ENCODE data around the gene U2AF2.

Gene U2AF2

GRCh38 chr19:55641426-55642152, 13.2 kb upstream of the U2AF2 start:
- ATAC-seq (replicated peaks; ENCODE audit: extremely low read depth, poor library complexity, severe bottlenecking): no peak
- Mint-ChIP-seq H3K9me3 (no peaks in the 10 kb centered on the region), H3K4me1 (peaks cover 58% of the 10 kb centered on the region), H3K27me3 (no peaks in the 10 kb centered on the region), H3K4me3 (peak overlapping the region; percentile 90), H3K36me3 (ENCODE audit: insufficient read depth) (peaks cover 37% of the 10 kb centered on the region), H3K27ac (ENCODE audit: low read depth) (peak overlapping the region; percentile 74)
- no peak for DNase-seq (ENCODE audit: low spot score in 2 of 2)

GRCh38 chr19:55642153-55643002, 12.5 kb upstream of the U2AF2 start:
- Mint-ChIP-seq H3K36me3 (ENCODE audit: insufficient read depth) (peaks cover 34% of the 10 kb centered on the region), H3K27me3 (no peaks in the 10 kb centered on the region), H3K4me1 (peaks cover 54% of the 10 kb centered on the region), H3K27ac (ENCODE audit: low read depth) (peak overlapping the region; percentile 84), H3K9me3 (no peaks in the 10 kb centered on the region), H3K4me3 (peak overlapping the region; percentile 90)
- no peak for DNase-seq (ENCODE audit: low spot score in 2 of 2)
- ATAC-seq (replicated peaks; ENCODE audit: extremely low read depth, poor library complexity, severe bottlenecking): no peak

GRCh38 chr19:55643003-55643886, 11.6 kb upstream of the U2AF2 start, which contains the start of gene ZNF581:
ZNF581 (plus strand) TSS chr19:55643649; CDS start chr19:55644572, 923 bp downstream.
- Mint-ChIP-seq H3K9me3 (no peaks in the 10 kb centered on the region), H3K36me3 (ENCODE audit: insufficient read depth) (peaks cover 31% of the 10 kb centered on the region), H3K4me1 (peaks cover 50% of the 10 kb centered on the region), H3K4me3 (peak within 1 kb of the TSS; percentile 90), H3K27ac (ENCODE audit: low read depth) (peak within 1 kb of the TSS; percentile 84), H3K27me3 (no peaks in the 10 kb centered on the region)
- DNase-seq (ENCODE audit: low spot score in 2 of 2) (peak; percentile 66), ATAC-seq (replicated peaks; ENCODE audit: extremely low read depth, poor library complexity, severe bottlenecking) (peak; percentile 50)

GRCh38 chr19:55643887-55644176, 11.0 kb upstream of the U2AF2 start:
- Mint-ChIP-seq H3K27me3 (peaks cover 2% of the 10 kb centered on the region), H3K27ac (ENCODE audit: low read depth) (peak overlapping the region; percentile 84), H3K9me3 (no peaks in the 10 kb centered on the region), H3K4me3 (peak overlapping the region; percentile 90), H3K36me3 (ENCODE audit: insufficient read depth) (peaks cover 32% of the 10 kb centered on the region), H3K4me1 (peaks cover 52% of the 10 kb centered on the region)
- no peak for DNase-seq (ENCODE audit: low spot score in 2 of 2)
- ATAC-seq (replicated peaks; ENCODE audit: extremely low read depth, poor library complexity, severe bottlenecking): no peak

GRCh38 chr19:55644191-55644833, 10.5 kb upstream of the U2AF2 start:
- H3K4me1 Mint-ChIP-seq: peaks cover 50% of the 10 kb centered on the region
- peak overlapping the region; percentile 84 for H3K27ac Mint-ChIP-seq (ENCODE audit: low read depth)
- no peak for ATAC-seq (replicated peaks; ENCODE audit: extremely low read depth, poor library complexity, severe bottlenecking)
- H3K4me3 Mint-ChIP-seq: peak overlapping the region; percentile 90
- DNase-seq (ENCODE audit: low spot score in 2 of 2): no peak
- peaks cover 7% of the 10 kb centered on the region for H3K27me3 Mint-ChIP-seq
- peaks cover 30% of the 10 kb centered on the region for H3K36me3 Mint-ChIP-seq (ENCODE audit: insufficient read depth)
- H3K9me3 Mint-ChIP-seq: no peaks in the 10 kb centered on the region

GRCh38 chr19:55644842-55645511, 9.9 kb upstream of the U2AF2 start:
- no peaks in the 10 kb centered on the region for H3K9me3 Mint-ChIP-seq
- peak overlapping the region; percentile 90 for H3K4me3 Mint-ChIP-seq
- DNase-seq (ENCODE audit: low spot score in 2 of 2): no peak
- peaks cover 14% of the 10 kb centered on the region for H3K27me3 Mint-ChIP-seq
- H3K36me3 Mint-ChIP-seq (ENCODE audit: insufficient read depth): peaks cover 30% of the 10 kb centered on the region
- no peak overlapping the region for H3K27ac Mint-ChIP-seq (ENCODE audit: low read depth)
- no peak for ATAC-seq (replicated peaks; ENCODE audit: extremely low read depth, poor library complexity, severe bottlenecking)
- peaks cover 56% of the 10 kb centered on the region for H3K4me1 Mint-ChIP-seq

- no peak overlapping the region for H3K4me3 Mint-ChIP-seq
- H3K9me3 Mint-ChIP-seq: no peaks in the 10 kb centered on the region
- no peak overlapping the region for H3K27ac Mint-ChIP-seq (ENCODE audit: low read depth)
- peaks cover 26% of the 10 kb centered on the region for H3K36me3 Mint-ChIP-seq (ENCODE audit: insufficient read depth)
- no peak for ATAC-seq (replicated peaks; ENCODE audit: extremely low read depth, poor library complexity, severe bottlenecking)
- peaks cover 55% of the 10 kb centered on the region for H3K4me1 Mint-ChIP-seq
- peaks cover 15% of the 10 kb centered on the region for H3K27me3 Mint-ChIP-seq
- DNase-seq (ENCODE audit: low spot score in 2 of 2): no peak
Observed at GRCh38 chr19:55645512-55645881, 9.3 kb upstream of the U2AF2 start.

GRCh38 chr19:55646889-55647731, 7.7 kb upstream of the U2AF2 start:
- Mint-ChIP-seq H3K27me3 (peaks cover 15% of the 10 kb centered on the region), H3K36me3 (ENCODE audit: insufficient read depth) (peaks cover 19% of the 10 kb centered on the region), H3K27ac (ENCODE audit: low read depth) (no peak overlapping the region), H3K9me3 (no peaks in the 10 kb centered on the region), H3K4me1 (peaks cover 44% of the 10 kb centered on the region), H3K4me3 (peak overlapping the region; percentile 69)
- ATAC-seq (replicated peaks; ENCODE audit: extremely low read depth, poor library complexity, severe bottlenecking): no peak
- no peak for DNase-seq (ENCODE audit: low spot score in 2 of 2)

- H3K4me1 Mint-ChIP-seq: peaks cover 39% of the 10 kb centered on the region
- H3K36me3 Mint-ChIP-seq (ENCODE audit: insufficient read depth): peaks cover 18% of the 10 kb centered on the region
- no peak within 1 kb of the TSS for H3K27ac Mint-ChIP-seq (ENCODE audit: low read depth)
- H3K27me3 Mint-ChIP-seq: peaks cover 15% of the 10 kb centered on the region
- DNase-seq (ENCODE audit: low spot score in 2 of 2): no peak
- H3K9me3 Mint-ChIP-seq: no peaks in the 10 kb centered on the region
- peak within 1 kb of the TSS; percentile 69 for H3K4me3 Mint-ChIP-seq
- no peak for ATAC-seq (replicated peaks; ENCODE audit: extremely low read depth, poor library complexity, severe bottlenecking)
Observed at GRCh38 chr19:55647732-55648584, 6.9 kb upstream of the U2AF2 start, which contains the start of gene CCDC106. CCDC106 (plus strand) TSS chr19:55648212; CDS start chr19:55649047, 835 bp downstream.

GRCh38 chr19:55648585-55649267, 6.1 kb upstream of the U2AF2 start:
- Mint-ChIP-seq H3K27ac (ENCODE audit: low read depth) (no peak overlapping the region), H3K9me3 (no peaks in the 10 kb centered on the region), H3K27me3 (peaks cover 15% of the 10 kb centered on the region), H3K4me1 (peaks cover 31% of the 10 kb centered on the region), H3K4me3 (peak overlapping the region; percentile 69), H3K36me3 (ENCODE audit: insufficient read depth) (peaks cover 18% of the 10 kb centered on the region)
- DNase-seq (ENCODE audit: low spot score in 2 of 2) (no peak), ATAC-seq (replicated peaks; ENCODE audit: extremely low read depth, poor library complexity, severe bottlenecking) (no peak)

Data from central memory CD8-positive, alpha-beta T cell (primary cell).